Stimulated activated CD8-positive, alpha-beta memory T cell treated with anti-CD3 and anti-CD28 coated beads, Interleukin-4, amount 100 ng/mL, for 4 hours (primary cell): ENCODE results near the gene PKIB.
"Not testable (repeated sequence)": the region's sequence is repeated elsewhere in the genome, so short reads cannot be mapped to it uniquely, and the experiment has no call there.

ENCODE experiments used
- DNase-seq, 2 donors: peaks; one replicate each; pipeline ENCODE4 v3.0.0-alpha.2; 2020; ENCODE audit warnings: low read depth in 2 of 2, low spot score in 1 of 2

PKIB gene

GRCh38 chr6:122609881-122610689 lies at the start of gene PKIB:
TSS of gene PKIB (plus strand) at chr6:122610405. CDS start at chr6:122717795, 107,390 bp downstream.
- DNase-seq = no peak

- DNase-seq = no peak
These were observed 46.7 kb upstream of the PKIB start for GRCh38 chr6:122563364-122564052.

- no peak for DNase-seq
These were observed 46.0 kb upstream of the PKIB start for GRCh38 chr6:122564230-122564629.

GRCh38 chr6:122565708-122566107 lies 44.5 kb upstream of the PKIB start:
- DNase-seq = no peak

- no peak for DNase-seq
These were observed 43.2 kb upstream of the PKIB start for GRCh38 chr6:122567034-122567433.

- DNase-seq = no peak
These were observed 41.9 kb upstream of the PKIB start for GRCh38 chr6:122568350-122568749.

- no peak for DNase-seq
These were observed 41.4 kb upstream of the PKIB start for GRCh38 chr6:122568797-122569221.

- DNase-seq = no peak
These were observed 40.9 kb upstream of the PKIB start for GRCh38 chr6:122569230-122569771.

- DNase-seq = no peak
These were observed 38.3 kb upstream of the PKIB start for GRCh38 chr6:122571888-122572287.

- no peak for DNase-seq
These were observed 33.3 kb upstream of the PKIB start for GRCh38 chr6:122576888-122577287.

- no peak for DNase-seq
These were observed 31.2 kb upstream of the PKIB start for GRCh38 chr6:122578961-122579360.

GRCh38 chr6:122580737-122581136 lies 29.5 kb upstream of the PKIB start:
- DNase-seq = no peak

GRCh38 chr6:122589115-122589514 lies 21.1 kb upstream of the PKIB start:
- DNase-seq = no peak

GRCh38 chr6:122598295-122598694 lies 11.9 kb upstream of the PKIB start:
- not testable (repeated sequence) for DNase-seq

GRCh38 chr6:122604676-122605075 lies 5.5 kb upstream of the PKIB start:
- no peak for DNase-seq

GRCh38 chr6:122610690-122611455 lies 668 bp downstream of the PKIB start:
- no peak for DNase-seq

GRCh38 chr6:122612838-122613237 lies 2.6 kb downstream of the PKIB start:
- no peak for DNase-seq

GRCh38 chr6:122614303-122614702 lies 4.1 kb downstream of the PKIB start:
- DNase-seq = no peak

- no peak for DNase-seq
These were observed 5.2 kb downstream of the PKIB start for GRCh38 chr6:122615409-122615808.

GRCh38 chr6:122616877-122617276 lies 6.7 kb downstream of the PKIB start:
- DNase-seq = no peak

GRCh38 chr6:122619309-122619708 lies 9.1 kb downstream of the PKIB start:
- DNase-seq = no peak
